ENCODE data around the gene IL4. TPM values are rescaled to one million over a fixed set of nuclear protein-coding genes. Genes with fewer than 3 reads are reported as not detected.
"Not testable (repeated sequence)": the region's sequence is repeated elsewhere in the genome, so short reads cannot be mapped to it uniquely, and the experiment has no call there.

Gene IL4
- total and polyA plus RNA-seq, 2 experiments from 2014 or later, result not detected

GRCh38 chr5:132629230-132629944 is 44.4 kb upstream of the IL4 start (continued):
- TF ChIP-seq ZNF114 (CRISPR knock-in tag; IDR thresholded peaks at IDR 0.05) (no peak), NANOG (IDR thresholded peaks at IDR 0.05; ENCODE audit: borderline replicate concordance) (no peak), EZH2phosphoT487 (IDR thresholded peaks at IDR 0.05; ENCODE audit: unreplicated experiment) (no peak), EZH2 (IDR thresholded peaks at IDR 0.05; ENCODE audit: low read depth, unreplicated experiment) (no peak), JUNB (IDR thresholded peaks at IDR 0.05; ENCODE audit: unreplicated experiment) (no peak), ETS1 (IDR thresholded peaks at IDR 0.05) (no peak)

GRCh38 chr5:132633587-132633986 is 40.2 kb upstream of the IL4 start:
- not testable (repeated sequence) for H3K36me3 ChIP-seq (ENCODE audit: insufficient read depth); H3K27me3 Mint-ChIP-seq (ENCODE audit: insufficient read depth, low read depth, poor library complexity); H3K27me3 ChIP-seq (ENCODE audit: insufficient read depth); H3K4me2 ChIP-seq; H3K4me3 ChIP-seq; H3K4me1 ChIP-seq (ENCODE audit: insufficient read depth); H3K4me1 Mint-ChIP-seq; H3K9me2 ChIP-seq (ENCODE audit: insufficient read depth); H3F3A ChIP-seq (replicated peaks; ENCODE audit: low read depth); H3K27ac Mint-ChIP-seq; ATAC-seq; H3K9me3 Mint-ChIP-seq; H3K4me3 Mint-ChIP-seq; H3K79me2 ChIP-seq (replicated peaks; ENCODE audit: insufficient read depth); H2AFZ ChIP-seq; H3K27ac ChIP-seq (ENCODE audit: low read depth); DNase-seq (ENCODE audit: low spot score); H4K20me1 ChIP-seq (replicated peaks; ENCODE audit: insufficient read depth)
- H3K36me3 Mint-ChIP-seq (ENCODE audit: low read depth), result peaks cover 17% of the 10 kb centered on the region

GRCh38 chr5:132635873-132636272 is 37.9 kb upstream of the IL4 start:
- Histone ChIP-seq H3K27ac (ENCODE audit: low read depth) (no peak overlapping the region), H4K20me1 (replicated peaks; ENCODE audit: insufficient read depth) (no peaks in the 10 kb centered on the region), H3K4me1 (ENCODE audit: insufficient read depth) (no peaks in the 10 kb centered on the region), H3K27me3 (ENCODE audit: insufficient read depth) (no peaks in the 10 kb centered on the region), H3K4me3 (no peak overlapping the region), H3K79me2 (replicated peaks; ENCODE audit: insufficient read depth) (no peaks in the 10 kb centered on the region), H2AFZ (no peak overlapping the region), H3K9me2 (ENCODE audit: insufficient read depth) (no peaks in the 10 kb centered on the region), H3K36me3 (ENCODE audit: insufficient read depth) (0 out of 2 replicates have a peak, but pooled peaks cover 6% of the 10 kb centered on the region), H3F3A (replicated peaks; ENCODE audit: low read depth) (no peaks in the 10 kb centered on the region), H3K4me2 (no peak overlapping the region)
- no peaks in the 10 kb centered on the region for H3K4me1 Mint-ChIP-seq
- no peak overlapping the region for H3K27ac Mint-ChIP-seq
- H3K27me3 Mint-ChIP-seq (ENCODE audit: insufficient read depth, low read depth, poor library complexity), result no peaks in the 10 kb centered on the region
- no peak for DNase-seq (ENCODE audit: low spot score)
- ATAC-seq, result no peak
- H3K9me3 Mint-ChIP-seq, result no peaks in the 10 kb centered on the region
- no peak overlapping the region for H3K4me3 Mint-ChIP-seq
- peaks cover 21% of the 10 kb centered on the region for H3K36me3 Mint-ChIP-seq (ENCODE audit: low read depth)
- no peak for TF ChIP-seq JUNB (IDR thresholded peaks at IDR 0.05; ENCODE audit: unreplicated experiment)
- TF ChIP-seq EZH2 (IDR thresholded peaks at IDR 0.05; ENCODE audit: low read depth, unreplicated experiment), result no peak
- no peak for TF ChIP-seq ETS1 (IDR thresholded peaks at IDR 0.05)
- no peak for TF ChIP-seq ZNF114 (CRISPR knock-in tag; IDR thresholded peaks at IDR 0.05)
- TF ChIP-seq REST (IDR thresholded peaks at IDR 0.05; ENCODE audit: unreplicated experiment), result no peak
- no peak for TF ChIP-seq ZNF331 (CRISPR knock-in tag; IDR thresholded peaks at IDR 0.05; ENCODE audit: low read depth)
- TF ChIP-seq STAT1 (IDR thresholded peaks at IDR 0.05; ENCODE audit: unreplicated experiment), result no peak
